K562 (cell line): ENCODE data around the gene IQCF6. TPM values are rescaled to one million over a fixed set of nuclear protein-coding genes. Genes with fewer than 3 reads are reported as not detected.

Experiments
- ATAC-seq: fragments of 200-7000 bp; cut with Tn5 transposase; 3 replicates; pipeline ENCODE4 v1.9.1; 2020; ENCODE audit warnings: moderate library complexity
- BruUV-seq: library from RNA; stranded (reverse); fragments of 400-500 nt; replicated peaks from 2 replicates; lab custom pipeline; 2021; lab: Mats Ljungman, UMichigan
- CTCF ChIA-PET: fragments of 300-600 bp; formaldehyde crosslinking; extraction: SDS; loops from one replicate; lab custom pipeline; 2021; ENCODE audit warnings: low intra/inter-chr PET ratio; lab: Yijun Ruan, JAX
- POLR2A ChIA-PET: fragments of 300-600, 350-650 bp; sonication (Branson Sonifier 250); formaldehyde crosslinking; extraction: SDS; loops from one replicate; lab custom pipeline; 2021; ENCODE audit warnings: antibody characterized with exemption, inconsistent platforms; lab: Yijun Ruan, JAX
- DNase-seq, 4 experiments: peaks; one replicate each; pipeline versions ENCODE4 v3.0.0 to v3.0.0-alpha.2; 2011 to 2018; ENCODE audit warnings: low spot score in 3 of 4, mixed read lengths in 3 of 4; ENCODE audit errors: extremely low read depth in 1 of 4
- FAIRE-seq: peaks from 2 replicates; lab custom pipeline; 2011; peaks lifted over from hg19 to GRCh38; lab: Jason Lieb, UNC
- H2AFZ ChIP-seq: 2 replicates; pipeline ENCODE4 v1.6.0; 2011; ENCODE audit warnings: low read depth, low read length, control low read depth, inconsistent platforms
- H3K27ac ChIP-seq: fragments of 200-600 bp; 3 replicates; pipeline ENCODE4 v1.8.0; 2011; ENCODE audit warnings: low read depth, mild to moderate bottlenecking, control low read depth, inconsistent platforms, low read length, moderate library complexity, mixed read lengths; ENCODE audit errors: extremely low read depth
- H3K27me3 ChIP-seq, 2 experiments: fragments of 300-600 bp in 1 of 2; 2 replicates in 1 of 2; 3 replicates in 1 of 2; pipeline versions ENCODE4 v1.6.0 to v1.8.0; 2011; ENCODE audit warnings: inconsistent platforms in 2 of 2, low read length in 2 of 2, mild to moderate bottlenecking in 1 of 2, mixed read lengths in 1 of 2, moderate library complexity in 1 of 2; ENCODE audit not compliant: control insufficient read depth in 2 of 2, insufficient read depth in 2 of 2
- H3K36me3 ChIP-seq: fragments of 300-600 bp; 3 replicates; pipeline ENCODE4 v1.8.0; 2011; ENCODE audit warnings: mild to moderate bottlenecking, low read length, inconsistent platforms; ENCODE audit not compliant: control insufficient read depth, insufficient read depth
- H3K4me1 ChIP-seq, 2 experiments: fragments of 200-600 bp in 1 of 2; replicated peaks in 1 of 2; 2 replicates in 1 of 2; 3 replicates in 1 of 2; pipeline versions ENCODE4 v1.5.1 to v1.8.0; 2011; ENCODE audit warnings: inconsistent platforms in 2 of 2, low read length in 2 of 2, mild to moderate bottlenecking in 1 of 2, mixed read lengths in 1 of 2, moderate library complexity in 1 of 2; ENCODE audit not compliant: control insufficient read depth in 2 of 2, insufficient read depth in 2 of 2
- H3K4me2 ChIP-seq: 2 replicates; pipeline ENCODE4 v1.6.1; 2011; ENCODE audit warnings: low read length, control low read depth, inconsistent platforms, mixed read lengths; ENCODE audit not compliant: insufficient read depth
- H3K4me3 ChIP-seq: fragments of 200-600 bp; sonication (generic), shearing (Covaris generic); 2 replicates; pipeline ENCODE4 v1.5.1; 2016; ENCODE audit warnings: control low read depth, inconsistent platforms
- H3K79me2 ChIP-seq: fragments of 200-600 bp; 3 replicates; pipeline ENCODE4 v1.8.0; 2011; ENCODE audit warnings: low read length, inconsistent platforms; ENCODE audit not compliant: control insufficient read depth, insufficient read depth
- H3K9ac ChIP-seq, 2 experiments: 2 replicates each; pipeline versions ENCODE4 v1.6.0 to v1.6.1; 2011; ENCODE audit warnings: low read depth in 2 of 2, low read length in 2 of 2, control low read depth in 1 of 2, inconsistent platforms in 1 of 2, mild to moderate bottlenecking in 1 of 2, mixed read lengths in 1 of 2; ENCODE audit not compliant: insufficient read depth in 1 of 2
- H3K9me1 ChIP-seq: one replicate; pipeline ENCODE4 v1.6.0; 2011; ENCODE audit warnings: inconsistent platforms, mild to moderate bottlenecking, low read length, moderate library complexity; ENCODE audit not compliant: control insufficient read depth, insufficient read depth
- H3K9me3 ChIP-seq: replicated peaks from 2 replicates; pipeline ENCODE4 v1.5.1; 2011; ENCODE audit warnings: low read depth, low read length, inconsistent platforms; ENCODE audit not compliant: control insufficient read depth, insufficient read depth
- H4K20me1 ChIP-seq: replicated peaks from 2 replicates; pipeline ENCODE4 v1.6.1; 2011; ENCODE audit warnings: low read length, inconsistent platforms, mixed read lengths; ENCODE audit not compliant: control insufficient read depth, insufficient read depth
- BRF1 ChIP-seq: IDR thresholded peaks from 3 replicates; pipeline ENCODE4 v1.6.1; 2011; ENCODE audit warnings: borderline replicate concordance, mild to moderate bottlenecking; ENCODE audit not compliant: insufficient read length; ENCODE audit errors: extremely low read depth
- ESRRB ChIP-seq: fragments of 250-450 bp; sonication (Bioruptor Pico); IDR thresholded peaks from 2 replicates; pipeline ENCODE4 v1.5.0; 2020; ENCODE audit warnings: mild to moderate bottlenecking, moderate library complexity, borderline replicate concordance
- MAFF ChIP-seq: IDR thresholded peaks from 2 replicates; pipeline ENCODE4 v1.6.1; 2012; ENCODE audit warnings: low read length, improper control_type of control experiment
- PRPF4 ChIP-seq: fragments of 200-400 bp; formaldehyde crosslinking; IDR thresholded peaks from one replicate; pipeline ENCODE4 v1.6.1; 2017; ENCODE audit warnings: low read length, low read depth, mild to moderate bottlenecking; ENCODE audit not compliant: insufficient read depth, poor library complexity, severe bottlenecking
- ZBTB7A ChIP-seq: IDR thresholded peaks from 2 replicates; pipeline ENCODE4 v1.6.1; 2011; ENCODE audit warnings: low read depth, mild to moderate bottlenecking, low read length, moderate library complexity, borderline replicate concordance; ENCODE audit not compliant: control insufficient read depth
- ZNF324 ChIP-seq: fragments of 250-450 bp; sonication (Bioruptor Pico); IDR thresholded peaks from 2 replicates; pipeline ENCODE4 v1.4.0; 2020; ENCODE audit warnings: mild to moderate bottlenecking
- WGBS: fragments of 100-300 bp; shearing (Covaris generic); methylation state at CpG from one replicate; pipeline ENCODE4 v1.1.6; 2016; ENCODE audit warnings: low coverage, mixed read lengths; ENCODE audit not compliant: insufficient coverage; ENCODE audit errors: missing lambda C conversion rate; 5-methylcytosine and 5-hydroxymethylcytosine counted together
- in situ Hi-C: fragments of 300-500 bp; cut with MboI; formaldehyde crosslinking; loops from 4 replicates; pipeline ENCODE4 v1.15.0; 2018; ENCODE audit warnings: inconsistent platforms, mixed read lengths
- intact Hi-C: fragments of 100-400 bp; cut with micrococcal nuclease; formaldehyde crosslinking; loops from 2 replicates; pipeline ENCODE4 v1.14.2; 2022
- polyA plus RNA-seq, 8 experiments: library from polyadenylated mRNA; depleted of rRNA in 4 of 8; stranded (reverse) in 5 of 8; unstranded in 3 of 8; fragments of >200 nt; fragmentation: Nextera tagmentation in 2 of 8; fragmentation: Illumina TruSeq in 1 of 8; extraction: Ambion mirVana in 2 of 8; extraction: Trizol in 1 of 8; gene quantifications; 2 replicates each; pipeline versions ENCODE4 v1.2.1 to v1.2.3, GENCODE V29; 2011 to 2014; ENCODE audit warnings: inconsistent platforms in 1 of 8, missing spikeins in 1 of 8
- total RNA-seq, 7 experiments: library from RNA; depleted of rRNA in 6 of 7; stranded (reverse); fragments of >200 nt in 6 of 7; fragmentation: Illumina TruSeq in 2 of 7; extraction: Trizol in 2 of 7; gene quantifications; 2 replicates each; pipeline versions ENCODE4 v1.2.1 to v1.2.3, GENCODE V29; 2011 to 2021; ENCODE audit warnings: low replicate concordance in 1 of 7
- TF ChIP-seq, protein P1 (sequence below): fragments of 450-650 bp; formaldehyde crosslinking; IDR thresholded peaks from 2 replicates; pipeline ENCODE4 v1.4.0; 2022; ENCODE audit warnings: missing genetic modification characterization
- TF ChIP-seq, protein P2 (sequence below): sonication (generic); formaldehyde crosslinking; IDR thresholded peaks from 2 replicates; pipeline ENCODE4 v1.8.0; 2022; ENCODE audit warnings: mild to moderate bottlenecking, missing genetic modification reagents
- TF ChIP-seq, protein P3 (sequence below): IDR thresholded peaks from 2 replicates; pipeline ENCODE4 v1.6.1; 2011; ENCODE audit warnings: borderline replicate concordance, low read depth, mild to moderate bottlenecking, moderate library complexity, low read length; ENCODE audit not compliant: insufficient read depth, poor library complexity, severe bottlenecking

The IQCF6 gene
- total and polyA plus RNA-seq, 9 of the 15 experiments (the other 6 are each of a cell fraction or from before 2014, with no cell fraction given): not detected

DNA sequence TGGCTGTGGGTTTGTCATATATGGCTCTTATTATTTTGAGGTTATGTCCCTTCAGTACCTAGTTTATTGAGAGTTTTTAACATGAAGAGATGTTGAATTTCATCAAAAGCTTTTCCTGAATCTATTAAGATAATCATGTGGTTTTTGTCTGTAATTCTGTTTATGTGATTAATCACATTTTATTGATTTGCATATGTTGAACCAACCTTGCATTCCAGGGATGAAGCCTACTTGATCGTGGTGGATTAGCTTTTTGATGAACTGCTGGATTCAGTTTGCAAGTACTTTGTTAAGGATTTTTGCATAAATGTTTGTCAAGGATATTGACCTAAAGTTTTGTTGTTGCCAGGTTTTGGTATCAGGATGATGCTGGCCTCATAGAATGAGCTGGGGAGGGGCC lies 49.3 kb upstream of the IQCF6 start:
- TF ChIP-seq ZNF324 (CRISPR knock-in tag) (peak; percentile 93), ESRRB (CRISPR knock-in tag) (no peak)
- DNase-seq (no peak), ATAC-seq (no peak), FAIRE-seq (no peak)
- in situ Hi-C loops (no loop called here), intact Hi-C loops (no loop called here)
- Histone ChIP-seq H3K4me1 (no peaks in the 10 kb centered on the region), H3K79me2 (no peaks in the 10 kb centered on the region), H3K4me2 (no peak overlapping the region), H2AFZ (no peak overlapping the region), H3K27ac (no peak overlapping the region), H4K20me1 (no peaks in the 10 kb centered on the region), H3K4me3 (no peak overlapping the region), H3K9ac (no peak overlapping the region), H3K9me3 (no peaks in the 10 kb centered on the region; the same call in 1 of the 2 replicates), H3K27me3 (no peaks in the 10 kb centered on the region), H3K36me3 (no peaks in the 10 kb centered on the region), H3K9me1 (no peaks in the 10 kb centered on the region)
- 0% methylated on average over 1 of the region's 1 CpG for WGBS
- POLR2A ChIA-PET: interaction anchor here (0.6 kb wide), 1 partner anchor 25 kb away, joined by 3 read pairs; no protein-coding TSS in a partner anchor
- CTCF ChIA-PET: no interaction called here
- no TSS peak for BruUV-seq

DNA sequence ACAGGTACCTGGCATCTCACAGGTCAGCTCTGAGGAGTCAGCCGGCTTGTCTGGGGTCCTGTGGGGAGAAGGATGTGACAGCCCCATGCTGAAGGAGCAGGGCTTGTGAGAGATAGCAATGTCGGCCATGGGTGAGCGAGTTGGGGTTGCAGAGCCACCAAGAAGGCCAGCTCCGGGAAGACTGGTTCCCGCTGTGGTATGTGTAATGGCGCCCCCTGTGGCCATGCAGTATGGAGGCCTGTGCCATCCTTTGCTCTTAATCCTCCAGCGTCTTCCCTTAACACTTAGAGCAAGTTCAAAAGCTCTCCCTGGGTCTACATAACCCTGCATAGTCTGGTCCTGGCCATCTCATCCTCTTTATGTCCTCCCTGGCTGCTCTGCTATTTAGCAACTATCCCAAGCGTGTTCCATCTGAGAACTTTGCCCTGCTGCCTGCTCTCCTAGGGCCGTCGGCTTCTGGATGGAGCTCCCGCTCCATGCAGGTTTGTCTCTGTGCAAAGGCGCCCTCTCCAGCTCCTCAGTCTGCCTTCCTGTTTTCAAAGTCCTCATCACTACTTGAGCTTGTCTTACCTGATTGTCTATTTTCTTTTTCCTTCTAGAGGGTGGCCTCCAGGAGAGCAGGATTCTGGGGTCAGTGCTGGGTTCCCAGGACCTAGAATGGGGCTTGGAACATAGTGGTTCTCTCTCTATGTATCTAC lies 40.8 kb upstream of the IQCF6 start:
- H3K9me1 ChIP-seq: no peaks in the 10 kb centered on the region
- no peak overlapping the region for H3K4me3 ChIP-seq
- H3K36me3 ChIP-seq: no peaks in the 10 kb centered on the region
- H2AFZ ChIP-seq: no peak overlapping the region
- ChIA-PET CTCF (no interaction called here), POLR2A (interaction anchor here (0.5 to 1.3 kb wide), 5 partner anchors 9 to 871 kb away, joined by 3 to 4 read pairs (median 3); no protein-coding TSS in a partner anchor)
- no peak overlapping the region for H3K4me2 ChIP-seq
- BruUV-seq: no TSS peak
- peaks cover 3 to 18% of the 10 kb centered on the region in 2 experiments; a peak in 4 of 5 replicates for H3K27me3 ChIP-seq
- in situ Hi-C loops (no loop called here), intact Hi-C loops (no loop called here)
- FAIRE-seq (no peak), ATAC-seq (peak; percentile 91), DNase-seq (peak; percentile 31 to 46 (median 44))
- 5% methylated on average over 12 of the region's 12 CpGs for WGBS
- no peaks in the 10 kb centered on the region for H3K79me2 ChIP-seq
- no peaks in the 10 kb centered on the region; a peak in 1 of 5 replicates for H3K4me1 ChIP-seq
- H3K9ac ChIP-seq: no peak overlapping the region
- no peaks in the 10 kb centered on the region for H3K9me3 ChIP-seq
- H3K27ac ChIP-seq: no peak overlapping the region
- no peaks in the 10 kb centered on the region for H4K20me1 ChIP-seq
- TF ChIP-seq, protein P1, sequence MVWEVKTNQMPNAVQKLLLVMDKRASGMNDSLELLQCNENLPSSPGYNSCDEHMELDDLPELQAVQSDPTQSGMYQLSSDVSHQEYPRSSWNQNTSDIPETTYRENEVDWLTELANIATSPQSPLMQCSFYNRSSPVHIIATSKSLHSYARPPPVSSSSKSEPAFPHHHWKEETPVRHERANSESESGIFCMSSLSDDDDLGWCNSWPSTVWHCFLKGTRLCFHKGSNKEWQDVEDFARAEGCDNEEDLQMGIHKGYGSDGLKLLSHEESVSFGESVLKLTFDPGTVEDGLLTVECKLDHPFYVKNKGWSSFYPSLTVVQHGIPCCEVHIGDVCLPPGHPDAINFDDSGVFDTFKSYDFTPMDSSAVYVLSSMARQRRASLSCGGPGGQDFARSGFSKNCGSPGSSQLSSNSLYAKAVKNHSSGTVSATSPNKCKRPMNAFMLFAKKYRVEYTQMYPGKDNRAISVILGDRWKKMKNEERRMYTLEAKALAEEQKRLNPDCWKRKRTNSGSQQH (CRISPR knock-in tag): no peak
- TF ChIP-seq, protein P2, sequence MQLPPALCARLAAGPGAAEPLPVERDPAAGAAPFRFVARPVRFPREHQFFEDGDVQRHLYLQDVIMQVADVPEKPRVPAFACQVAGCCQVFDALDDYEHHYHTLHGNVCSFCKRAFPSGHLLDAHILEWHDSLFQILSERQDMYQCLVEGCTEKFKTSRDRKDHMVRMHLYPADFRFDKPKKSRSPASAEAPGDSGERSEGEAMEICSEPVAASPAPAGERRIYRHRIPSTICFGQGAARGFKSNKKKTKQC: no peak
- TF ChIP-seq BRF1 (no peak), MAFF (no peak), PRPF4 (no peak), ZBTB7A (no peak)
- TF ChIP-seq, protein P3, sequence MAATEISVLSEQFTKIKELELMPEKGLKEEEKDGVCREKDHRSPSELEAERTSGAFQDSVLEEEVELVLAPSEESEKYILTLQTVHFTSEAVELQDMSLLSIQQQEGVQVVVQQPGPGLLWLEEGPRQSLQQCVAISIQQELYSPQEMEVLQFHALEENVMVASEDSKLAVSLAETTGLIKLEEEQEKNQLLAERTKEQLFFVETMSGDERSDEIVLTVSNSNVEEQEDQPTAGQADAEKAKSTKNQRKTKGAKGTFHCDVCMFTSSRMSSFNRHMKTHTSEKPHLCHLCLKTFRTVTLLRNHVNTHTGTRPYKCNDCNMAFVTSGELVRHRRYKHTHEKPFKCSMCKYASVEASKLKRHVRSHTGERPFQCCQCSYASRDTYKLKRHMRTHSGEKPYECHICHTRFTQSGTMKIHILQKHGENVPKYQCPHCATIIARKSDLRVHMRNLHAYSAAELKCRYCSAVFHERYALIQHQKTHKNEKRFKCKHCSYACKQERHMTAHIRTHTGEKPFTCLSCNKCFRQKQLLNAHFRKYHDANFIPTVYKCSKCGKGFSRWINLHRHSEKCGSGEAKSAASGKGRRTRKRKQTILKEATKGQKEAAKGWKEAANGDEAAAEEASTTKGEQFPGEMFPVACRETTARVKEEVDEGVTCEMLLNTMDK: peak; percentile 45
